Measurements from ENCODE around the gene KIAA0513. TPM values are rescaled to one million over a fixed set of nuclear protein-coding genes. Genes with fewer than 3 reads are reported as not detected.

Gene KIAA0513
- total and polyA plus RNA-seq, 2 experiments from 2014 or later = 12.8 to 24.6 TPM

DNA sequence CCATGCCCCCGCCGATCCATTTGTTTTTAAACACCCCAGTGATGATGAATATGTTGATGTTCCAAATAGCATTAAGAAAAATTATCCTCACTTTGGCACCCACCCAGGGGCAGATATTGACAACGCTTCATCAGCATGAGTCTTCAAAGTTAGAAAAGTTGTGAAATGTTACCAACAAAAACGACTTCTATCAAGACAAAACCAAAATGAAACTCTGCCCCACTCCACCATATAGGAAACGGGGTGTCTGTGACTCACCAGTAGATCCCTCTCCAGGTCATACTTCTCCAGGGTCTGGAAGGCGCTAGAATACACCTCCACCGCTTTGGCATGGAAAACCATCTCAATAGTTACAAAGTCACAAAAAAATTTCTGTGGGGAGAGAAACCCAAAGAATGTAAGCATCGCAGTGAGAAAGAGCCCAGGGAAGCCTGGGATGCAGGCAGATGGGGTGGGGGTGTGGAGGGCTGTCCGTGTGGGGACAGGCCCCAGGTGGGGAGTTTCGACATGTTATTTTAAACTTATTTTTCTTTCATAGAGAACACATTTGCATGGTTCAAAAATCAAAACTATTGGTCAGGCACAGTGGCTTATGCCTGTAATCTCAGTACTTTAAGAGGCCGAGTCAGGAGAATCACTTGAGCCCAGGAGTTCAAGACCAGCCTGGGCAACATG, 74.5 kb downstream of the KIAA0513 start:
- Histone ChIP-seq H3K27ac (no peak overlapping the region), H3K36me3 (no peaks in the 10 kb centered on the region), H3K4me3 (no peak overlapping the region), H3K9me3 (ENCODE audit: low read depth) (no peaks in the 10 kb centered on the region), H3K4me1 (ENCODE audit: low read depth) (no peaks in the 10 kb centered on the region), H3K27me3 (no peaks in the 10 kb centered on the region)
- TF ChIP-seq, protein P1, sequence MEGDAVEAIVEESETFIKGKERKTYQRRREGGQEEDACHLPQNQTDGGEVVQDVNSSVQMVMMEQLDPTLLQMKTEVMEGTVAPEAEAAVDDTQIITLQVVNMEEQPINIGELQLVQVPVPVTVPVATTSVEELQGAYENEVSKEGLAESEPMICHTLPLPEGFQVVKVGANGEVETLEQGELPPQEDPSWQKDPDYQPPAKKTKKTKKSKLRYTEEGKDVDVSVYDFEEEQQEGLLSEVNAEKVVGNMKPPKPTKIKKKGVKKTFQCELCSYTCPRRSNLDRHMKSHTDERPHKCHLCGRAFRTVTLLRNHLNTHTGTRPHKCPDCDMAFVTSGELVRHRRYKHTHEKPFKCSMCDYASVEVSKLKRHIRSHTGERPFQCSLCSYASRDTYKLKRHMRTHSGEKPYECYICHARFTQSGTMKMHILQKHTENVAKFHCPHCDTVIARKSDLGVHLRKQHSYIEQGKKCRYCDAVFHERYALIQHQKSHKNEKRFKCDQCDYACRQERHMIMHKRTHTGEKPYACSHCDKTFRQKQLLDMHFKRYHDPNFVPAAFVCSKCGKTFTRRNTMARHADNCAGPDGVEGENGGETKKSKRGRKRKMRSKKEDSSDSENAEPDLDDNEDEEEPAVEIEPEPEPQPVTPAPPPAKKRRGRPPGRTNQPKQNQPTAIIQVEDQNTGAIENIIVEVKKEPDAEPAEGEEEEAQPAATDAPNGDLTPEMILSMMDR (IDR thresholded peaks at IDR 0.05; ENCODE audit: low read depth, low read length) = no peak
- DNase-seq (ENCODE audit: low read depth in 1 of 2, low spot score in 1 of 2) = no peak

GRCh38 chr16:85103114-85104079, 75.8 kb downstream of the KIAA0513 start:
- H3K9me3 ChIP-seq (ENCODE audit: low read depth) = no peaks in the 10 kb centered on the region
- TF ChIP-seq, protein P1 (IDR thresholded peaks at IDR 0.05; ENCODE audit: low read depth, low read length) = no peak
- H3K4me3 ChIP-seq = no peak overlapping the region
- H3K27me3 ChIP-seq = no peaks in the 10 kb centered on the region
- no peak overlapping the region for H3K27ac ChIP-seq
- no peaks in the 10 kb centered on the region for H3K4me1 ChIP-seq (ENCODE audit: low read depth)
- no peak for DNase-seq (ENCODE audit: low read depth in 1 of 2, low spot score in 1 of 2)
- H3K36me3 ChIP-seq = no peaks in the 10 kb centered on the region

GRCh38 chr16:85104147-85104546, 76.6 kb downstream of the KIAA0513 start:
- no peaks in the 10 kb centered on the region for H3K9me3 ChIP-seq (ENCODE audit: low read depth)
- TF ChIP-seq, protein P1 (IDR thresholded peaks at IDR 0.05; ENCODE audit: low read depth, low read length) = no peak
- no peaks in the 10 kb centered on the region for H3K36me3 ChIP-seq
- no peaks in the 10 kb centered on the region for H3K27me3 ChIP-seq
- H3K4me3 ChIP-seq = no peak overlapping the region
- H3K4me1 ChIP-seq (ENCODE audit: low read depth) = no peaks in the 10 kb centered on the region
- DNase-seq (ENCODE audit: low read depth in 1 of 2, low spot score in 1 of 2) = no peak
- no peak overlapping the region for H3K27ac ChIP-seq

- Histone ChIP-seq H3K4me3 (no peak overlapping the region), H3K4me1 (ENCODE audit: low read depth) (no peaks in the 10 kb centered on the region), H3K27ac (no peak overlapping the region), H3K27me3 (no peaks in the 10 kb centered on the region), H3K36me3 (no peaks in the 10 kb centered on the region), H3K9me3 (ENCODE audit: low read depth) (no peaks in the 10 kb centered on the region)
- no peak for DNase-seq (ENCODE audit: low read depth in 1 of 2, low spot score in 1 of 2)
- TF ChIP-seq, protein P1 (IDR thresholded peaks at IDR 0.05; ENCODE audit: low read depth, low read length) = no peak
These were observed 77.3 kb downstream of the KIAA0513 start for GRCh38 chr16:85104821-85105391.

DNA sequence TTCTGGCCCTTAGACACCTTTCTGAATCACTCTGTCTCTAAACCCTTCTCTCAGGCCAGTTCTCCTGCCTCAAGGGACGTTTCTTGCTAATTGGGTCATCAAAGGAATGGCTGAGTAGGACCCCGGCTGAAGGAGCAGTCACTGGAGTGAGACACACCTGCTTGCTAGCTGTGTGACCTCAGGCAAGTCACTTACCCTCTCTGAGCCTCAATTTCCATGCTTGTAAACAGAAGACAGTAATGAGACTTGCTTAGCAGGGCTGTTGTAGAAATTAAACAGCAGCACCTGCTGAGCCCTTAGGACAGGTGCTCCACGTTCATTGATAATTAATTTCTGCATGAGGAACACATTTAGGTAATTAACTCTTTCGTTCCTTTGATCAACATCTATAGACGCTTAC, 77.9 kb downstream of the KIAA0513 start:
- TF ChIP-seq, protein P1 (IDR thresholded peaks at IDR 0.05; ENCODE audit: low read depth, low read length) = no peak
- no peak for DNase-seq (ENCODE audit: low read depth in 1 of 2, low spot score in 1 of 2)

More for the DNA sequence above, 77.9 kb downstream of the KIAA0513 start:
- no peaks in the 10 kb centered on the region for H3K27me3 ChIP-seq
- no peak overlapping the region for H3K27ac ChIP-seq
- H3K4me3 ChIP-seq = no peak overlapping the region
- no peaks in the 10 kb centered on the region for H3K9me3 ChIP-seq (ENCODE audit: low read depth)
- H3K36me3 ChIP-seq = no peaks in the 10 kb centered on the region
- no peaks in the 10 kb centered on the region for H3K4me1 ChIP-seq (ENCODE audit: low read depth)

Data from cardiac muscle cell (in vitro differentiated cells and primary cell).